ENCODE data around the gene WDR86. TPM values are rescaled to one million over a fixed set of nuclear protein-coding genes. Genes with fewer than 3 reads are reported as not detected.

The WDR86 gene
- total and polyA plus RNA-seq, 2 experiments from 2014 or later = 9.1 to 59.1 TPM

GRCh38 chr7:151336027-151336708, 73.7 kb downstream of the WDR86 start:
- no peak for TF ChIP-seq POLR2AphosphoS5 (IDR thresholded peaks at IDR 0.05; ENCODE audit: low read depth)
- TF ChIP-seq NANOG (IDR thresholded peaks at IDR 0.05; ENCODE audit: borderline replicate concordance) = no peak
- no peak for TF ChIP-seq JUNB (IDR thresholded peaks at IDR 0.05; ENCODE audit: unreplicated experiment)
- no peak for TF ChIP-seq EZH2 (IDR thresholded peaks at IDR 0.05; ENCODE audit: low read depth, unreplicated experiment)
- no peak for TF ChIP-seq ZNF331 (CRISPR knock-in tag; IDR thresholded peaks at IDR 0.05; ENCODE audit: low read depth)
- TF ChIP-seq ZNF462 (CRISPR knock-in tag; IDR thresholded peaks at IDR 0.05) = no peak
- TF ChIP-seq ZNF114 (CRISPR knock-in tag; IDR thresholded peaks at IDR 0.05) = no peak
- TF ChIP-seq STAT1 (IDR thresholded peaks at IDR 0.05; ENCODE audit: unreplicated experiment) = no peak
- TF ChIP-seq REST (IDR thresholded peaks at IDR 0.05; ENCODE audit: unreplicated experiment) = no peak
- no peak for TF ChIP-seq ETS1 (IDR thresholded peaks at IDR 0.05)
- TF ChIP-seq CREB1 (CRISPR knock-in tag; IDR thresholded peaks at IDR 0.05; ENCODE audit: low read depth) = no peak
- no peak for TF ChIP-seq CTCF (conservative IDR thresholded peaks at IDR 0.05; ENCODE audit: low read depth in 2 of 2)
- H3K4me3 ChIP-seq = no peak overlapping the region
- Mint-ChIP-seq H3K4me1 (peaks cover 10% of the 10 kb centered on the region; the same call in 2 of the 3 replicates), H3K4me3 (no peak overlapping the region), H3K36me3 (ENCODE audit: low read depth) (no peaks in the 10 kb centered on the region), H3K27me3 (ENCODE audit: insufficient read depth, low read depth, poor library complexity) (peaks cover 4% of the 10 kb centered on the region), H3K9me3 (no peaks in the 10 kb centered on the region; the same call in 2 of the 3 replicates), H3K27ac (no peak overlapping the region)
- DNase-seq (ENCODE audit: low spot score) (no peak), ATAC-seq (no peak)
- H3K9me2 ChIP-seq (ENCODE audit: insufficient read depth) = no peaks in the 10 kb centered on the region
- H4K20me1 ChIP-seq (replicated peaks; ENCODE audit: insufficient read depth) = no peaks in the 10 kb centered on the region
- no peak overlapping the region for H3K4me2 ChIP-seq
- H3K36me3 ChIP-seq (ENCODE audit: insufficient read depth) = no peaks in the 10 kb centered on the region
- H2AFZ ChIP-seq = no peak overlapping the region
- H3K27ac ChIP-seq (ENCODE audit: low read depth) = no peak overlapping the region
- no peaks in the 10 kb centered on the region for H3F3A ChIP-seq (replicated peaks; ENCODE audit: low read depth)
- H3K4me1 ChIP-seq (ENCODE audit: insufficient read depth) = peaks cover 12% of the 10 kb centered on the region
- H3K27me3 ChIP-seq (ENCODE audit: insufficient read depth) = no peaks in the 10 kb centered on the region
- no peaks in the 10 kb centered on the region for H3K79me2 ChIP-seq (replicated peaks; ENCODE audit: insufficient read depth)

Data from GM23338 (cell line).